ENCODE measurements around the gene ANKRD29.

The ANKRD29 gene

DNA sequence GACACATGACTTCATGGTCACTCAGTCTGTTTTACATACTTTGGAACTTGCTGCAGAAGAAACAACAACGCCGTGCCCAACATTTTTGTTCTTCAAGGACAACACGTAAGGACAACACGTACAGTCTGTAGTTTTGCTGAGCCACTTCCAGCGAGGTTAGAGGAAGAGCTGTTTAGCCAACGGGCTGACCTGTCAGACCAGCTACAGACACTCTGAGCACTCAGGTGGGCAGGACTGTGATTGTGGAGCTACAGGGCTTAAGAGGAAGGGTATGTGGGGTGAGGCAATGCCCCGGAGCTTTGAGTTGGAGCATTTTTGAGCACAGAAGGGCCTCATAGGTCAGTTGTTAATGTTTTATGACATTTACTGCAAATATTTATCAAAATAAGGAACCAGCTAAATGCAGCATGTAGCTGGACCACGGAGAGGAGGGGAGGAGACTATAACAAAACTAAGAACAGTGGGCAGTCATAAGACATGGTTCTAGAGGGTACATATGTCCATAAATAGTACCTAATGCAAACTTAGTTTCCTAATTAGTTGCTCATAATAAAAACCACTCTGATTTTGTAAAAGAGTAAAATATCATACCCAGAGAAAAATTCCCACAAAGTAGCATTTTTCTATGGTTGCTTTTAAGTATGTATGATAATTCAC, 50.1 kb downstream of the ANKRD29 start:
- no peak for DNase-seq

DNA sequence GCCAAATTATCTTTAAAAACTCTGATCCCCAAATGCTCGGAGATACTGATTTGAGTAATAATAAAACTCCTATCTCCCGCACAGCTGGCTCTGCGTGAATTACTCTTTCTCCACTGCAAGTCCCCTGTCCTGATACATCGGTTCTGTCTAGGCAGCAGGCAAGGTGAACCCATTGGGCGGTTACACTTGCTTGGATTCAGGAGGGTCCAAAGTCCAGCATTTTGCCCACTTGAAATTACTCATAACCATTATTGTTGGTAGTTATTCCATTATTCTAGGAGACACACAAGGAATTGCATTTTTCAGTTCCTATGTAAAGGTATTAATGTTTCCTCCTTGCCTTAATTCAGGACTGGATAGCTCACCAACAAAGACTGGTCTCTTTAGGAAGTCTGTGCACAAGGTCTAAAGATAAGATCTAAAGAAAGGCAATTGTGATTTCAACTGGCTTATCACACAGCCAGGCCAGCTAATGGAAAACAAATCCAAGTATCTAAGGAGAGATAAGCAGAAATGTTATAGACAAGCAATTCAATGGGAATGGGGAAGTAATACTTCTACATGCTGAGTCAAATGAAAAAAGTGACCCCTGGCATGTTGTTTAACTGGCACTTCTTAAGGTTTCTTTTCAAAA, 53.2 kb downstream of the ANKRD29 start:
- no peak for DNase-seq

DNA sequence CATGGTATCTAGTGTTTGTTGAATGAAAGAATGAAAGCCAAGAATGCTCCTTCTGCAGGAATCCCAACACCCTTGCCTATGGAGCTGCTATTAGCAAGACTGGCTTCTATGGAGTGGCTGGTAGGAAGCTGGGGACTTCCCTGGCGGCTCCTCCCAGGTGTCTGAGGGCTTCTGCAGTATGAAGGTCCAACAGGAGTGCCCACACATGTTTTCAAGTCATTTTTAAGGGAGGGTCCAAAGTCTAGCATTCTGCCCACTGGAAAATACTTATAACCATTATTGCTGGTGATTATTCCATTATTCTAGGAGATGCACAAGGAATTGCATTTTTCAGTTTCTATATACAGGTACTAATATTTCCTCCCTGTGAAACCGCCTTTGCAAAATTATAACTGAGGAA, 54.5 kb downstream of the ANKRD29 start:
- DNase-seq = no peak

DNA sequence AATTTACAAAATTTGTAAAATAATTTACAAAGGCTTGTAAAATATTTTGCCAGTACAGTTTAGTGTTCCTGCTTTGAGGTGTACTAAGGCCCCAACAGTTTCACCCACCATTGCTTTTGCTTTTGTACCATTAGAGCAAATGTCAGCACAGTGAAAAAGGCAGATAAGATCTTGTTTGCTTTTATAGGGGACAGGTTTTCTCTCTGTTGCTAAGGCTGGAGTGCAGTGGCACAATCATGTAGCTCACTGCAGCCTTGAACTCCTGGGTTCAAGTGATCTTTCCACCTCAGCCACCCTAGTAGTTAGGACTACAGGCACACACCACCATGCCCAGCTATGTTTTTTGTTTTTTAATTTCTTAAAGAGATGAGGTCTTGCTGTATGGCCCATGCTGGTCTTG, 56.8 kb downstream of the ANKRD29 start:
- DNase-seq = no peak

DNA sequence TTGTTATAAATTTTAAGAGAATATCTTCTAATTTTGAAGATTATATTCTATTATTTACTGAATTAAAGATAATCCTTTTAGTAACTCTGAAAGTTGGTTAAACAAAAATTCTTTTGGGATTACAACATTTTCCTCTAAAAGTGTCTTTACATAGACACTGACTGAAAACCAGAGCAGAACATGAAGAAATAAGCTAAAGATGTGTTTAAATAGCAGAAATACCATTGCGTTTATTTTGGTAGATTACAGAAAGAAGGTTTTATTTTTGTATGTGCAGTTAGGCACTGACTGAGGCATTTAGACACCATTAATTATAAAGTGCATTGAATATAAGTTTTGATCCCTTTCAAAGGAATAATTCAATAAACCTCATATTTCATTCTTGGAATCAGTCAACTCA, 62.9 kb downstream of the ANKRD29 start:
- no peak for DNase-seq

DNA sequence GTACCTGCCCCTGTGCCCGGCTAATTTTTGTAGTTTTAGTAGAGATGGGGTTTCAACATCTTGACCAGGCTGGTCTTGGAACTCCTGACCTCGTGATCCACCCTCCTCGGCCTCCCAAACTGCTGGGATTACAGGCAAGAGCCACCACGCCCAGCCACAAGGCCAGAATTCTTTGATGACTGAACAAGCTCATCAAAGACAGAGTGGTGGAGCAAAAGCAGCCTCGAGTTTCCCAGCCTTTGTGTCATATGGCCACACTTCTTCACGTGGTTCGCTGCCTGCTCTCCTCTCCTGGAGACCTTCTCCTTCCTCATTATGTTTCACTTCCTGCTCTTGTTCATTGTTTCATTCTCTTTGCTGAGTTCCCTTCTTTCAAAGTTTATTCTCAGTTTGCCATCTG, 66.5 kb downstream of the ANKRD29 start:
- no peak for DNase-seq

DNA sequence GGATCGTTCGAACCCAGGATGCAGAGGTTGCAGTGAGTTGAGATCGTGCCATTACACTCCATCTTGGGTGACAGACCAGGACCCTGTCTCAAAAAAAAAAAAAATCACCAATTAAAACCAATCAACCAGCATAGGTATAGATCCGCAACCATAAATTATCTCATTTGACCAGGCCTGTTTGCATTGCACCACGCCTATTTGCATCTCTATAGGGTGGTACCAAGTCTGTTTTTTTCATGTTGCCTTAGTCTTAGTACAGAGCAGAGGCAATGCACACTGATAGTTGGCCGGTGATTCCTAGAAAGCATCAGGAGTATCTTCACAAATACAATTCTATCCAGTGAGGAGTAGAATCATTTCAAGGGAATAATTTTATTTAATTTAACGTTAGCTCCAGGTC, 67.1 kb downstream of the ANKRD29 start:
- no peak for DNase-seq

DNA sequence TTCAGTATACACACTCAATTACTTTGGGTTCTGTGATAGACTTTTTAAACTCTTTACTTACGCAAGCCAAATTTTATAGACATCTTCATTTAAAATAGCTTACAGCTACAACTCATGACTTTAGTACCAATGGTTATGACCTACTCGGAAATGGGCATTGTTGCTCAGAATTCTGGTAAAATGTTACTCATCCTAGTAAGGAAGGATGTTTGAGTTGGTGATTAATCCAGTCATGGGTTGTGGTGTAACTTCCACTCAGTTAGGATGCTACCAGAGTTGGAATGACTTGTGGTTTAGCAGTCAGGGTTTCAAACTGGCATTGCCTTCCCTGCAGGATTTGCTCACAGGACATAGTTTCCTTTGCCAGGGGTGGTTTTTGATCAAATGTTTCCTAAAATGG, 69.0 kb downstream of the ANKRD29 start:
- no peak for DNase-seq

DNA sequence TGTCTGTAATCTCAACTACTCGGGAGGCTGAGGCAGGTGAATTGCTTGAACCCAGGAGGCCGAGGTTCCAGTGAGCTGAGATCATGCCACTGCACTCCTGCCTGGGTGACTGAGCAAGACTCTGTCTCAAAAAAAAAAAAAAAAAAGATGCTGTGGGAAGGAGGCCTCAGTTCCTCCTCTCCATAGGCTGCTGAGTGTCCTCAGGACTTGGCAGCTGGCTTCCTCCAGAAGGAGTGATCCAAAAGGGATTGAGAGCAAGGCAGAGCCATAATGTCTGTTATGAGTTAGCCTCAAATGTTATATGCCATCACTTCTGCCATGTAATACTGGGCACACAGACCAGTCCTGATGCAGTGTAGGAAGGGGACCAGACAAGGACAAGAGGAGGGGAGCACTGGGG, 69.8 kb downstream of the ANKRD29 start:
- no peak for DNase-seq

DNA sequence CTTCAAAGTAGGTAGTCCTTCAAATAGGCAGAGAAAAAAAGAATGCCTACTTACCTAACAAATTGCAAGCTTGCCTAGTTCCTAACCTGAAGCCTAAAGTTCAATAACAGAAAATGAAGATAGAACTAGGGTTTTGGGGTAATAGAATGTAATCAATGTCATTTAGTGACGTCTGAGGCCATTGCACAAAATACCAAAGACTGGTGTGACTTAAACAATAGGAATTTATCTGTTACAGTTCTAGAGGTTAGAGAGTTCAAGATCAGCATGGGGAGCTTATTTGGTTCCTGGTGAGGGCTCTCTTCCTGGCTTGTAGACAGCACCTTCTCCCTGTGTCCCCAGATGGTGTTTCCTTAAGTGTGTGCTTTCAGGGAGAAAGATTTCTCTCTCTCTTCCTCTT, 71.7 kb downstream of the ANKRD29 start:
- no peak for DNase-seq

DNA sequence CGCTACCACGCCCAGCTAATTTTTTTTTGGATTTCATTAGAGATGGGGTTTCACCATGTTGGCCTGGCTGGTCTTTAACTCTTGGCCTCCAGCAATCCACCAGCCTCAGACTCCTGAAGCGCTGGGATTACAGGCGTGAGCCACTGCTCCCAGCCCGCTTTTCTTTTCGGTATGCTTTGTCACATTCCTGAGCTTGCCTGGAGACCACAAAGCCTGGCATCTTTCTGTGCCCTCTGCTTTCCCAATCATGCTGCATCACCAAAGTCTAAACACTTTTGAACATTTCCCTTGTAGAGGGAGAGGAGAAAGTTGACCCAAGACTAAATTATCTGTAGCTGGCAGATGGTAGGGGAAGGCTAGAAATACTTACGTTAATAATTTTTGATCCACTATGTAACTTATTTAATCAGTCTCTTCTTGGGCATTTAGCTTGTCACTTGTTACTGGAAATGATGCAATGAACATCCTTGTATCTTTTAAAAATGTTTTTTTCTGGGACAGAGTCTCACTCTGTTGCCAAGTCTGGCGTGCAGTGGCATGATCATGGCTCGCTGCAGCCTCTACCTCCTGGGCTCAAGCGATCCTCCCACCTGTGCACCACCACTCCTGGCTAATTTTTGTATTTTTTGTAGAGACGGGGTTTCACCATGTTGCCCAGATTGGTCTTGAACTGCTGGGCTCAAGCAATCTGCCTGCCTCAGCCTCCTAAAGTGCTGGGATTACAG, 73.7 kb downstream of the ANKRD29 start:
- no peak for DNase-seq

DNA sequence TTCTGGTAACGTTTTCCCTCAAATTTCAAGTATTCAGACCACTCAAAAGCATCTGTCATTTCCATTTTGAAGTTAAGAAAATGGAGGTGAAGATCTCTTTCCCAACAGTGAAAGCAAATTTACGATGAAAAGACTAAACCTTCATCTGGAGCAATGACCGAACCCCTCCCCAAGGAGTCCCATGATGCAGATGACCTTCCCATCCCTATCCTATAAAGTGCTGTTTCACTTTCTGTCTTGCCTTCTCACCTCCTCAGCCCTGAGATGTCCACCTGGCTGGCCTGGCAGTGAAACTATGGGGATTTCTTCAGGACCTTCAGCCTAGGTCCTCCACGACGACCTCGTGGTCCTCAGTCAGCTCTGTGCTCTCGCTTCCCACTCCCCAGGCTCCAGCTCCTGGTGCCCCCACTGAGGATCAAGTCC, 75.5 kb downstream of the ANKRD29 start:
- no peak for DNase-seq

DNA sequence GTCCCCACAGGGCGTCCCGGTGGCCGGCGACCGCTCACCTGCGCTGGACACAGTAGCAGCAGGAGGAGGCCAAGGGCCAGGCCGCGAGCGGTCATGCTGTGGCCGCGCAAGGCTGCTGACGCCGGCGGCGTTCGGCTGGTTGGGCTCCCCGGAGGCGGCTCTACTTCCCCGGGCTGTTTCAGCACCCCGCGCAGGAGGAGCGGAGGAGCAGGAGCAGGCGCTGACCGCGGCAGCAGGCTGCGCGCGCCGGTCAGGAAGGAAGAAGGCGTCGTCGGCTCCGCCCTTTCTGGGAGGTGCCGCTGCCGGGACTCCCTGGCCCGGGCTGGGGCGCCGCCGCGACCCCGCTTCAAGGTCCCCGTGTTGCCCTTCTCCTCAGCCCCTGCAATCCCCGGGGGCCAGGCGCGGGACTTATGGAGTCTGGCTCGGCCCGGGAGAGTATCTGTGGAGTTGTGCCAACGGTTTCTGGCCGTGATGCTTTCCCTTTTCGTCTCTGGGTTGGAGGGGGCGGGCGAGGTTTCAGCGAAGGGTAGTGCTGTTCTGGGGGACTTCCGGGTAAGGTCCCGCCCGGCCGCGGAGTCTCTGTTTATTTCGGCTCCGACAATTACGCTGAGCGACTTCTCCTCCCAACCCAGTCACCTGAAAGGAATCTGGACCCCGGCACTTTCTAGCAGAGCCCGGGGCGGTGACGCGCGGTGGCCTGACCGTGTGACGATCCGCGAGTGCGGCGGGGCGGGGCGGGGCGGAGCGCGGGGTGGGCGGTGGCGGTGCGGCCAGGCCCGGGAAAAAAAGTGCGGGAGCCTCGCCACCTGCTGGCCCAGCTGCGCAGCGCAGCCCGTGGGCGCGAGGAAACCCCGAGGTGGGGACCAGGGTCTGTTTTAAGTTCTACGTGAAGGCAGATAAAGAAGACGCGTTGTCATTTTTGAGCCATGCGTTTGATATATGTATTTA, 76.2 kb downstream of the ANKRD29 start, which contains the start of gene NPC1:
Gene NPC1, minus strand, starts transcription at position 258 of the 948 bp plus-strand sequence. Its CDS starts 163 bp downstream, at position 95.
- DNase-seq = peak; percentile 88

DNA sequence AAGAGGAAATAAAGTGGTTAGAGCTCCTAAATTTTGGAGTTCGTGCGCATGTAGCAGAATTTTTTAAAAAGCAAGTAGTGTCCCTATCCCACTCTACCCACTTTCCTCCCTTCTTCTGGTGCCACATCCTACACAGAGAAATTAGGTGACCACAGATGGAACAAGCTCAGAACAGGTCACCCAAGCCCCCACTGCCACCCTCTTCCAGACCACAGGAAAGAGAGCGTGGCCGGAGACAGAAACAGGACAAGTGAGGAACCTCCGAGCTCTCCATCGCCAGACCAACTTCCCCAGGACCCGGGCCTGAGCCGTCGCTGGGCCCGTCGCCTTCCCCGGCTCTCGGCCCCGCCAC, 76.8 kb downstream of the ANKRD29 start:
- DNase-seq = no peak

DNA sequence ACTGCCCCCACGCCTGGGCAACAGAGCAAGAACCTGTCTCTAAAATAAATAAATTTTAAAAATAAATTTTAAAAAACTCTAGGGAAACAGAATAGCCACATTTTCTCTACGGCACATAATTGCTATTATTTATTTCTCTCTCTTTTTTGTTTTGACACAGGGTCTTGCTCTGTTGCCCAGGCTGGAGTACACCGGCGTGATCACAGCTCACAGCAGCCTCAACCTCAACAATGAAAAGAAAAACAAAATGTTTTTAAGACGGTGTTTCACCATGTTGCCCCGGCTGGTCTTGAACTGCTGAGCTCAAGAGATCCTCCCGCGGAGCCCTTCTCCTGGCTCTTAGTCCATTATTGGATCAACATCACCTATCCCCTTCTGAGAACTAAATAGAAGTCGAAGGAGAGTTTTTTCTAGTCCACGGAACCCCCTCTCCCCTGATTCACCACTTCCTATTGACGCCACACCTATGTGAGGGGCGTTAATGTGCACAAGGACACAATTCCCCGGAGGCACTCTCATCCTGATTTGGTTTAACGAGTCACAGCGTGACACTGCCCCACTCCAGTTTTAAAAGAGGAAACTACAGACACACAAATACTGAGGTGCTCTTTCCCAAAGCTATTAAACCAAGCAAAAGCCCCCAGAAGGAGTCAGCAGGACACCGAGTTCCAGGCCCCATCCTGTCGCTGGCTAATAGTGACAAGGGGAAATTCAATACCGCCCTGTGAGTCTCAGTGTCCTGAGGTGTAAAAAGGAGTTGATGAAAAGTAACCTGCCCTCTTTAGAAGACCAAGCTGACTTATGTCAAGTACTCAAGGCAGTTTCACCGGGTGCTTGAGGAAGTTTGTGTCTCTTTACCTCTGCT, 77.5 kb downstream of the ANKRD29 start:
- DNase-seq = peak; percentile 46

DNA sequence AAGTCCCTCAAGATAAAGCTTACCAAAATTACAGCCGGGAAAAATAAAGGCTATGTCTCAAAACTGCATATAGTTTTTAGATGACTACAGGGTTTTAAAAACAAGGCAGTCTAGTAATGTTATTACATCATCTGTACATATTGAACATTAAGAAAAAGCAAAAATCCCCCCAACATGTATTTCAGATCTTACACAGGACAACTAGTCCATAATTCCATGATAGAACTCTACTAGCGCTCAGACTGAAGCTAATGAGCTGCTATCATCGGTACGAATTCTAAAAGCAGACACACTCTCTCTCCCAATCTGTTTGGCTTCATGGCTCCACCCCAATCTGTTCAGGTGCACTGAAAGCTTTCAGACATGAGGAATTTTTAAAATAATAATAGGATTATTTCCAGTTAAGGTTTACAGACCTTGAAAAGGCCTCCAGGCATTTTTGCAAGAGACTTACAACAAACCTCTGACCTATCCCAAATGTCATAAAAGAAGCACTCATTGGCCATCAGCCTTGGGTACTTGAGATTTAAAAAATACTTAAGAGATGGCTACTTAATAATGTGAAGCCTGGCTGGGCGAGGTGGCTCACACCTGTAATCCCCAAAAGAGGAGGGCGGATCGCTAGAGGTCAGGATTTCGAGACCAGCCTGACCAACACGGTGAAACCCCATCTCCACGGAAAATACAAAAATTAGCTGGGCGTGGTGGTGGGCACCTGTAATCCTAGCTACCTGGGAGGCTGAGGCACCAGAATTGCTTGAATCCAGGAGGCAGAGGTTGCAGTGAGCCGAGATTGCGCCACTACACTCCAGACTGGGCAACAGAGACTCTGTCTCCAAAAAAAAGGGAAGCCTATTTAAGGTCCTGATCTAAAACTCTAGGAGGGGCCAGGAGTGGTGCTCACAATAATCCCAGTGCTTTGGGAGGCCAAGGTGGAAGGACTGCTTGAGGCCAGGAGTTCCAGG, 78.4 kb downstream of the ANKRD29 start:
- no peak for DNase-seq

DNA sequence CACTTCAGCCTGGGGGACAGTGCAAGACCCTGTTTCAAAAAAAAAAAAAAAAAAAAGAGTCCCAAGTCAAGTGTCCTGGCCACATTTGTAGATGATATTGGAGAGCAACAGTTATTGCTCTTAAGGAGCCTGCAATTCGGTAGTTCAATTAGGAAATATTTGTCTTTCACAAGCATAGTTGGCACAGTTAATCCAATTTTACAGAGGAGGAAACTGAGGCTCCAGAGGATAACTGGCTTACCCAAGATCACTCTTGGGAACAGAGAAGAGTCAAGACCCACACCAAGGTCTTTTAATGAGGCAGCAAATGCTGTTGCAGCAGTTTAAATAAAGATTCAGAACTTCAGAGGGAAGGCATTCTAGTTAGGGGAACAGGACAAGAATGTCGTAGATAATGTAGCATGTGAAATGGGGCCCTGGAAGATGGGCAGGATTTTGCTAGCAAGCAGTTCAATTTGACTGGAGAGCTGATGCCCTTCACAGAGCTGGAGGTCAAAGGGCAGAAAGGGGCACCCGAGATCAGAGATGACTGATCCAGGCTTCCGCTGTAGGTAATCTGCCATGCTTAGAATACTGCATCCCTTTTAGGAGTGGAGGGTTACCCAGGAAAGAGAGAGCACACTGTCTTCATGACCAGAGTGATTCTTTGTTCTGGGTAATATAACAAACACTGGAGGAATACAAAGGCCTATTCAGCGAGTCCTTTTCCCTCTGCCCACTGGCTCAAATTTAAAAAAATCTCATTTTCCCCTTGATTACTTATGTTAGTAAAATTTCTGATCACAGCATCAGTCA, 79.4 kb downstream of the ANKRD29 start:
- no peak for DNase-seq

DNA sequence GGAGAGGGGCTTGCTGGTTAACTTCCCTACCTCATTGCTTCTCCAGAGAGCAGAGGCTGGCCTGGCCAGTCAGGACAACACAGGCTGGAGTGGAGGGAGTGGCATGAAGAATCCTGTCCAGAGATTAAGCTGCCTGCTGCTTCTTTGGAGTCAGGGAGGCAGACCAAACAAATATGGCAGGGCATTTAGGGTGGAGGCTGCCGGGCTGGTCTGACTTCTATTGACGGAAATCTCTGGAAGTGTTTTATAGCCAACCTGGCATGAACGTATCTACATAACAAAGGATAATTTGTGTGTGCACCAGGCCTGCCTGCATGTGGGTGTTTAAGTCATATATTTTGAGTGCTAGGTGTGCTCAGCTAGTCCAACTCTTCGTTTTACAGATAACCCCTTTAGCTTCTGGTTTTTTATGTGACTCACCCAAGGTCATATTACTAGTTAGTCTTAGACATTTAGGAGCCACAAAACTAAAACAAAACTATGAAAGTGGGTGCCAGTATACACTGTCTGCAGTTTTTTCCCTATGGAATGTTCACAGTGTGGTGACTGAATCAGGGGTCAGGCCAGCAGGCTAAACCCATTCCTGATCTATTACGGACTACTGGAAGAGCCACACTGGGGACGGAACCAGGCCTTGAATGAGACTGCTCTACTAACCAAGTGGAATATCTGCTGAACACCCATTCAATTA, 81.9 kb downstream of the ANKRD29 start:
- no peak for DNase-seq

DNA sequence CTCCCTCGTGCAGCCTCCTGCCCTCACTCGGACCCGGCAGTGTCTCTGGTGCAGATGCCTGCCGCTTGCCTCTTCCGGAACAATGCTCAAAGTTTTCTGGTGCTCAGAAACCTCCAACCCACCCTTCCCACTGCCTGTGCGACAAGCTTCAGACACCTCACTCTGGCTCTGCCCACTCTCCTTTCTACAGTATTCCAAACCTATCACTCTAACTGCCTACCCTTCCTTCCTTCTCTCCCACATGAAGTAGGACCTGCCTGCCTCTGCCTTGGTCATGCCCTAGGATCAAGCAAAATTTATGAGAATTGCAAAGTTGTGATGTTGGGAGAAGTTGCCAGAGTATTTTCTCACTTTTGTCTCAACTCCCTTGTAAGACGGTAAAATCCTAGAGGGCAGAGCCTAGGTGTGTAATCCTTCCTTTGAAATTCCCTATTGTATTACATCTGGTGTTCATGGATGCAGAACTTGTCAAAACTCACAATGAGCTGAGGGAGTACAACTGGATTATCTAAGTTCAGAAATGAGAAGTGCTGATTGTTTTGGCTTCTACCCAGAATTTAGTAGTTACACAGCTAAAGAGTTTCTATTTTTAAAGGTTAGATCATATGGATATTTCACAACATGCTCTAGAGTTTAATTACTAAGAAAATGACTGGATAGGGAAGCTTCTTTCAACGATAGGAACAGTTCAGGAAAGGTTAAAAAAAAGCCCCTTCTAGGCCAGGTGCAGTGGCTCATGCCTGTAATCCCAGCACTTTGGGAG, 83.6 kb downstream of the ANKRD29 start:
- DNase-seq = no peak

All from CD4-positive, alpha-beta T cell treated with Interleukin-4 for 4 hours (primary cell).